RCC 7860 (cell line): Measurements from ENCODE around the gene EEA1.

Source experiments
- DNase-seq: peaks from one replicate; pipeline ENCODE4 v3.0.0-alpha.2; 2015; ENCODE audit warnings: low spot score
- FAIRE-seq: peaks from 2 replicates; lab custom pipeline; 2012; peaks lifted over from hg19 to GRCh38; lab: Jason Lieb, UNC

Gene EEA1

GRCh38 chr12:92939116-92939515, 10.0 kb upstream of the EEA1 start:
- FAIRE-seq = no peak

GRCh38 chr12:92938638-92939037, 9.5 kb upstream of the EEA1 start:
- FAIRE-seq = no peak
- no peak for DNase-seq

More at GRCh38 chr12:92939116-92939515, 10.0 kb upstream of the EEA1 start:
- DNase-seq = no peak

- DNase-seq (no peak), FAIRE-seq (no peak)
Observed at GRCh38 chr12:92938018-92938417, 8.9 kb upstream of the EEA1 start.

GRCh38 chr12:92933606-92934005, 4.5 kb upstream of the EEA1 start:
- DNase-seq (no peak), FAIRE-seq (no peak)

GRCh38 chr12:92930421-92930820, 1.3 kb upstream of the EEA1 start:
- DNase-seq = no peak
- FAIRE-seq = no peak

- FAIRE-seq (no peak), DNase-seq (no peak)
Observed at GRCh38 chr12:92929983-92930382, 888 bp upstream of the EEA1 start.

- DNase-seq (no peak), FAIRE-seq (no peak)
Observed at GRCh38 chr12:92928421-92928961, 604 bp downstream of the EEA1 start.

- FAIRE-seq (peak; percentile 83), DNase-seq (peak; percentile 76)
Observed at GRCh38 chr12:92927436-92928281, 1.4 kb downstream of the EEA1 start.

- peak; percentile 22 for DNase-seq
- no peak for FAIRE-seq
Observed at GRCh38 chr12:92927055-92927435, 2.0 kb downstream of the EEA1 start.

- DNase-seq = no peak
- FAIRE-seq = no peak
Observed at GRCh38 chr12:92926549-92926948, 2.5 kb downstream of the EEA1 start.

GRCh38 chr12:92921877-92922276, 7.2 kb downstream of the EEA1 start:
- DNase-seq (no peak), FAIRE-seq (no peak)

- FAIRE-seq (no peak), DNase-seq (no peak)
Observed at GRCh38 chr12:92915365-92915764, 13.7 kb downstream of the EEA1 start.

- no peak for DNase-seq
Observed at GRCh38 chr12:92914170-92914569, 14.9 kb downstream of the EEA1 start.

GRCh38 chr12:92912672-92913071, 16.4 kb downstream of the EEA1 start:
- DNase-seq (no peak), FAIRE-seq (no peak)

More at GRCh38 chr12:92914170-92914569, 14.9 kb downstream of the EEA1 start:
- no peak for FAIRE-seq

GRCh38 chr12:92912052-92912451, 17.0 kb downstream of the EEA1 start:
- DNase-seq (peak; percentile 40), FAIRE-seq (no peak)

GRCh38 chr12:92911339-92911738, 17.8 kb downstream of the EEA1 start:
- DNase-seq = no peak
- no peak for FAIRE-seq

GRCh38 chr12:92908108-92908507, 21.0 kb downstream of the EEA1 start:
- no peak for DNase-seq
- peak; percentile 56 for FAIRE-seq

- FAIRE-seq (no peak), DNase-seq (no peak)
Observed at GRCh38 chr12:92905811-92906554, 23.1 kb downstream of the EEA1 start.

GRCh38 chr12:92905258-92905810, 23.8 kb downstream of the EEA1 start:
- FAIRE-seq (no peak), DNase-seq (no peak)

GRCh38 chr12:92900941-92901340, 28.2 kb downstream of the EEA1 start:
- no peak for DNase-seq
- no peak for FAIRE-seq

GRCh38 chr12:92899386-92900001, 29.6 kb downstream of the EEA1 start:
- DNase-seq (peak; percentile 93), FAIRE-seq (peak; percentile 93)
